Astrocyte of the spinal cord (primary cell): Measurements from ENCODE around the gene RAB3IL1.
A peak's percentile ranks its signal among the peaks of the same experiment; 100 is the strongest.

Source experiments
- DNase-seq: peaks from one replicate; pipeline ENCODE4 v3.0.0; 2011; ENCODE audit warnings: low read depth, low spot score
- H3K4me3 ChIP-seq: 2 replicates; pipeline ENCODE4 v1.5.1; 2011; ENCODE audit warnings: low read depth, mild to moderate bottlenecking, low read length, moderate library complexity
- in situ Hi-C: cut with HindIII; loops from 2 replicates; pipeline ENCODE4 v1.10.0; 2017; ENCODE audit warnings: low sequenced_read_pairs
- TF ChIP-seq, protein P1 (sequence below): IDR thresholded peaks from 2 replicates; pipeline ENCODE4 v1.5.1; 2012; ENCODE audit warnings: low read depth, mild to moderate bottlenecking, low read length, inconsistent platforms

The RAB3IL1 gene

GRCh38 chr11:61898247-61898582 is 19.2 kb downstream of the RAB3IL1 start:
- no peak for DNase-seq
- no peak overlapping the region for H3K4me3 ChIP-seq
- TF ChIP-seq, protein P1, sequence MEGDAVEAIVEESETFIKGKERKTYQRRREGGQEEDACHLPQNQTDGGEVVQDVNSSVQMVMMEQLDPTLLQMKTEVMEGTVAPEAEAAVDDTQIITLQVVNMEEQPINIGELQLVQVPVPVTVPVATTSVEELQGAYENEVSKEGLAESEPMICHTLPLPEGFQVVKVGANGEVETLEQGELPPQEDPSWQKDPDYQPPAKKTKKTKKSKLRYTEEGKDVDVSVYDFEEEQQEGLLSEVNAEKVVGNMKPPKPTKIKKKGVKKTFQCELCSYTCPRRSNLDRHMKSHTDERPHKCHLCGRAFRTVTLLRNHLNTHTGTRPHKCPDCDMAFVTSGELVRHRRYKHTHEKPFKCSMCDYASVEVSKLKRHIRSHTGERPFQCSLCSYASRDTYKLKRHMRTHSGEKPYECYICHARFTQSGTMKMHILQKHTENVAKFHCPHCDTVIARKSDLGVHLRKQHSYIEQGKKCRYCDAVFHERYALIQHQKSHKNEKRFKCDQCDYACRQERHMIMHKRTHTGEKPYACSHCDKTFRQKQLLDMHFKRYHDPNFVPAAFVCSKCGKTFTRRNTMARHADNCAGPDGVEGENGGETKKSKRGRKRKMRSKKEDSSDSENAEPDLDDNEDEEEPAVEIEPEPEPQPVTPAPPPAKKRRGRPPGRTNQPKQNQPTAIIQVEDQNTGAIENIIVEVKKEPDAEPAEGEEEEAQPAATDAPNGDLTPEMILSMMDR: no peak
- in situ Hi-C loops: no loop called here

GRCh38 chr11:61897387-61898246 is 19.7 kb downstream of the RAB3IL1 start:
- no peak overlapping the region for H3K4me3 ChIP-seq
- TF ChIP-seq, protein P1: peak; percentile 91
- DNase-seq: peak; percentile 42
- in situ Hi-C loops: no loop called here

- in situ Hi-C loops: no loop called here
- no peak overlapping the region for H3K4me3 ChIP-seq
- no peak for DNase-seq
- TF ChIP-seq, protein P1: no peak
These were observed 20.5 kb downstream of the RAB3IL1 start for GRCh38 chr11:61896665-61897386.

- H3K4me3 ChIP-seq: no peak overlapping the region
- in situ Hi-C loops: no loop called here
- DNase-seq: no peak
- TF ChIP-seq, protein P1: no peak
These were observed 21.7 kb downstream of the RAB3IL1 start for GRCh38 chr11:61895718-61896059.

DNA sequence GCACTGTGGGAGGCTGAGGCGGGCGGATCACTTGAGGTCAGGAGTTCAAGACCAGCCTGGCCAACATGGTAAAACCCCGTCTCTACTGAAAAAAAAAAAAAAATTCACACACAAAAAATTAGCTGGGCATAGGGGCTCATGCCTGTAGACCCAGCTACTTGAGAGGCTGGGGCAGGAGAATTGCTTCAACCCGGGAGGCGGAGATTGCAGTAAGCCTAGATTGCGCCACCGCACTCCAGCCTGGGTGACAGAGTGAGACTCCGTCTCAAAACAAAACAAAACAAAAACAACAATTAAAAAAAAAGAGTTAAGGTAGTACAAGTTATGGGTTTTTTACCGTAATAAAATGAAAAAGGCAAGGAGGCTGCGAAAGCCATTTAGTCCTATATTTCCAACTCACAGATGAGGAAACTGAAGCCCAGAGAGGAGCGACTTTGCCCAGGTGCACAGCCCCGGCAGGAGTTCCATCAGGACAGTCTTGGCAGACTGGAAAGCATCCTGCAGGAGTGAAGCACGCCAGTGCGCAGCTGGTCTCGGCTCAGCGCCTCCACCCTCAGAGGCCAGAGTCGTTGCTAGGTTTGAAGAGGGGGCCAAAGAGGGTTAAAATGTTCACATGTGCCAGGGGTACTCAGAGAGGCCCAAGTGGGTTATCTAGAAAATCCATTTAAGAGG is 22.2 kb downstream of the RAB3IL1 start:
- in situ Hi-C loops: no loop called here
- TF ChIP-seq, protein P1: no peak
- no peak for DNase-seq
- H3K4me3 ChIP-seq: no peak overlapping the region

- in situ Hi-C loops: no loop called here
- TF ChIP-seq, protein P1: no peak
- DNase-seq: peak; percentile 91
- H3K4me3 ChIP-seq: no peak overlapping the region
These were observed 23.4 kb downstream of the RAB3IL1 start for GRCh38 chr11:61893981-61894380.
